Transverse colon (tissue), 4 donors: ENCODE measurements around the gene ZNF280B.

Experiments used
- EP300 ChIP-seq: sonication (generic); formaldehyde crosslinking; IDR thresholded peaks from one replicate; pipeline ENCODE4 v1.6.1; 2017; ENCODE audit warnings: antibody characterized with exemption, low read depth
- POLR2AphosphoS5 ChIP-seq, 3 donors: sonication (generic); formaldehyde crosslinking; IDR thresholded peaks; one replicate each; pipeline ENCODE4 v1.6.1; 2016; ENCODE audit warnings: antibody characterized with exemption in 3 of 3
- TF ChIP-seq, protein P1 (sequence below), 5 experiments: fragments of 200-600 bp in 3 of 5; fragments of 450-650 bp in 2 of 5; sonication (generic) in 3 of 5; IDR thresholded peaks; 1 replicate in 2 of 5; 2 replicates in 3 of 5; pipeline ENCODE4 v1.5.1; 2016 to 2017; ENCODE audit warnings: antibody characterized with exemption in 5 of 5, inconsistent platforms in 3 of 5, mild to moderate bottlenecking in 2 of 5, moderate library complexity in 1 of 5

- TF ChIP-seq EP300 (no peak), POLR2AphosphoS5 (IDR thresholded peaks at IDR 0.05) (no peak)
- TF ChIP-seq, protein P1, sequence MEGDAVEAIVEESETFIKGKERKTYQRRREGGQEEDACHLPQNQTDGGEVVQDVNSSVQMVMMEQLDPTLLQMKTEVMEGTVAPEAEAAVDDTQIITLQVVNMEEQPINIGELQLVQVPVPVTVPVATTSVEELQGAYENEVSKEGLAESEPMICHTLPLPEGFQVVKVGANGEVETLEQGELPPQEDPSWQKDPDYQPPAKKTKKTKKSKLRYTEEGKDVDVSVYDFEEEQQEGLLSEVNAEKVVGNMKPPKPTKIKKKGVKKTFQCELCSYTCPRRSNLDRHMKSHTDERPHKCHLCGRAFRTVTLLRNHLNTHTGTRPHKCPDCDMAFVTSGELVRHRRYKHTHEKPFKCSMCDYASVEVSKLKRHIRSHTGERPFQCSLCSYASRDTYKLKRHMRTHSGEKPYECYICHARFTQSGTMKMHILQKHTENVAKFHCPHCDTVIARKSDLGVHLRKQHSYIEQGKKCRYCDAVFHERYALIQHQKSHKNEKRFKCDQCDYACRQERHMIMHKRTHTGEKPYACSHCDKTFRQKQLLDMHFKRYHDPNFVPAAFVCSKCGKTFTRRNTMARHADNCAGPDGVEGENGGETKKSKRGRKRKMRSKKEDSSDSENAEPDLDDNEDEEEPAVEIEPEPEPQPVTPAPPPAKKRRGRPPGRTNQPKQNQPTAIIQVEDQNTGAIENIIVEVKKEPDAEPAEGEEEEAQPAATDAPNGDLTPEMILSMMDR (IDR thresholded peaks at IDR 0.05): no peak
Observed at GRCh38 chr22:22484023-22484422, 24.5 kb downstream of the ZNF280B start.
